ENCODE results near the gene CCDC88C. TPM values are rescaled to one million over a fixed set of nuclear protein-coding genes. Genes with fewer than 3 reads are reported as not detected.

Gene CCDC88C
- polyA plus RNA-seq, 2 of the 4 experiments (the other 2 are of a cell fraction): 2.9 to 3.7 TPM

DNA sequence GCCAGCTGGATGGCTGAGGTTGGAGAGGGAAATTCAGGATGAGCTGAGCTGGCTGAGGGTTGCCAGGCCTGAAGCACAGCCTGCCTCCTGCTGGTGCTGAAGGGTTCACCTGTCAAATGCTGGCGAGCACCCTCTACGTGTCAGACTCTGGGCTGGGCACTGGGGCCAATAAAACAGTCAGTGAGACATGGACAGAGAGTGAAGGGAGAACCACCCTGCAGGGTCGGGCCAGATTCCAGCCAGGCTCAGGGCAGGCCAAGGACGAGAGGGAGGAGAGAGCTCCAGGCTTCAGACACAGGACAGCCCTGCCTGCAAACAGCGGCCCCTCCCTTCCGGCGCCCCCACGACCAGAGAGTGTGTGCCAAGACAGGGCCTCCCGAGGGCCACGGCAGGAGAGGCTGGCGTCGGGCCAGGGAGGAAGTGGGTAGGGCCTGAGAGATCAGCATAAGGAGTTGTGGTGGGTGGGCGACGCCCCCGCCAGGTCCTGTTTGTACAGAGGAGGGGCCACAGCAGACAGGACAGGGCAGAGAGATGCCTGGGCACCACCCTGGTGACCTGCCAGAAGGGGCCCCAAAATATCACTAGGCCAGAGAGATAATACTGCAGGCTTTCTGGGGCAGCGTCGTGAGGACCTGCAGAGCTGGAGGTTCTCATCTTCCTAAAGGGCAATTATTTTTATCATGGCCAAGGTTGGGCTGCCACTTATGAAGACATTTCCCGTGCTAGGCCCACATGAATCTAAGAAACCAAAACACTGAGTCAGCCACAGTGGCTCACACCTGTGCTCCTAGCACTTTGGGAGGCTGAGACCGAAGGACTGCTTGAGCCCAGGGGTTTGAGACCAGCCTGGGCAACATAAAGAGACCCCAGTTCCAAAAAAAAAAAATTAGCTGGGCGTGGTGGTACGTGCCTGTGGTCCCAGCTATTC lies 100.0 kb downstream of the CCDC88C start:
- H3K27ac ChIP-seq: no peak overlapping the region
- peak in 1 of 2 experiments; percentile 32; a peak in 2 of 6 replicates for ATAC-seq
- H3K4me2 ChIP-seq: no peak overlapping the region
- no peaks in the 10 kb centered on the region for H3K9me3 ChIP-seq
- DNase-seq (ENCODE audit: low read depth in 1 of 2, low spot score in 1 of 2): no peak
- ChIA-PET POLR2A (no interaction called here), CTCF (interaction anchor here (0.9 kb wide), 1 partner anchor 94 kb away, joined by 3 read pairs; no protein-coding TSS in a partner anchor)
- no peak overlapping the region for H3K4me3 ChIP-seq
- no peak for FAIRE-seq
- WGBS (ENCODE audit: missing lambda C conversion rate): 78% methylated on average over 21 of the region's 21 CpGs
- TF ChIP-seq BHLHE40 (IDR thresholded peaks at IDR 0.05; ENCODE audit: low read depth, low read length) (no peak), SMC3 (IDR thresholded peaks at IDR 0.05) (no peak)
- TF ChIP-seq, protein P1, sequence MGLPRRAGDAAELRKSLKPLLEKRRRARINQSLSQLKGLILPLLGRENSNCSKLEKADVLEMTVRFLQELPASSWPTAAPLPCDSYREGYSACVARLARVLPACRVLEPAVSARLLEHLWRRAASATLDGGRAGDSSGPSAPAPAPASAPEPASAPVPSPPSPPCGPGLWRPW (IDR thresholded peaks at IDR 0.05): no peak
- no peaks in the 10 kb centered on the region for H3K4me1 ChIP-seq

DNA sequence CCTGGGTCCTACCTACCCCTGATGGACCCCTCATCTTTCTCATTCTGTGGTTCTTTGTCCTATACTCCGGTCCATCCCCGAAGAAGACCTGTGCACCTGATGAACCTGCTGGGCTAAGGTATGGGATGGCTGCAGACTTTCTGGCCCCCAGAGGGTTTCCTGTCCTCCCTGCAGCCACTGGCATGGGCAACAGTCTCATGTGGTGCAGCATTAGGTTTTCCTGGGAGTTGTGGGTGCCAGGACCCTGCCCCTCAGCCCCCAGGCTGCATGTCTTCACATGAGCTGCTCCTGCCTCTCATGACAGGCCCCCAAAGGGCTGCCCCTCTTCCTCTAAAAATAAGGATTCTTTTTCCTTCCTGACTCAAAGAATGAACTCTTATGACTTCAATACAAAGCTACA lies 100.9 kb downstream of the CCDC88C start:
- no peak for FAIRE-seq
- TF ChIP-seq CHD2 (IDR thresholded peaks at IDR 0.05; ENCODE audit: low read length, partially characterized antibody) (no peak), KDM5A (IDR thresholded peaks at IDR 0.05) (no peak), ZNF302 (CRISPR knock-in tag; IDR thresholded peaks at IDR 0.05) (no peak), JUN (IDR thresholded peaks at IDR 0.05) (no peak)
- TF ChIP-seq, protein P2, sequence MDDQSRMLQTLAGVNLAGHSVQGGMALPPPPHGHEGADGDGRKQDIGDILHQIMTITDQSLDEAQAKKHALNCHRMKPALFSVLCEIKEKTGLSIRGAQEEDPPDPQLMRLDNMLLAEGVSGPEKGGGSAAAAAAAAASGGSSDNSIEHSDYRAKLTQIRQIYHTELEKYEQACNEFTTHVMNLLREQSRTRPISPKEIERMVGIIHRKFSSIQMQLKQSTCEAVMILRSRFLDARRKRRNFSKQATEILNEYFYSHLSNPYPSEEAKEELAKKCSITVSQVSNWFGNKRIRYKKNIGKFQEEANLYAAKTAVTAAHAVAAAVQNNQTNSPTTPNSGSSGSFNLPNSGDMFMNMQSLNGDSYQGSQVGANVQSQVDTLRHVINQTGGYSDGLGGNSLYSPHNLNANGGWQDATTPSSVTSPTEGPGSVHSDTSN (IDR thresholded peaks at IDR 0.05): no peak
- ChIA-PET CTCF (no interaction called here), POLR2A (no interaction called here)
- Histone ChIP-seq H3K4me1 (no peaks in the 10 kb centered on the region), H3K4me3 (no peak overlapping the region), H3K4me2 (no peak overlapping the region), H3K9me3 (no peaks in the 10 kb centered on the region), H3K27ac (no peak overlapping the region)
- ATAC-seq: no peak
- WGBS (ENCODE audit: missing lambda C conversion rate): 100% methylated on average over 2 of the region's 2 CpGs
- no peak for DNase-seq (ENCODE audit: low read depth in 1 of 2, low spot score in 1 of 2)

DNA sequence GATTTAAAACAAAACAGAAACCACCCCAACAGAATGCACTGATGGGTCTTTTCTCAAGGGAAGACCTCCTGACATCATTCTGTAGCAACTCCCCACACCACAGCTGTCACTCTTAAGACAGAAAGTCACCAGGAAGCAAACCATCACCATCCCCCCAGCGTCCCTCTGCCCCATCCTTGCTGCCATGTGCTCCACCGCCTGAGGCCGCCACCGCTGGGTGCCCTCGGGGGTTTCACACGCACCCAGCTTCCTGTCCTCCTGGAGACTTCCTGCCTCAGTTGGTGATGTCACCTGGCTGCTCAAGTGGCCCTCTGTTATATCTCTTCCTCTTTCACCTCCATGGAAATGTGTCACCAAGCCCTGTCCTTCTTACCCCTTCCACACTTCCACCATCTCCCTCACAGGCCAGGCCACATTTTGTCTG lies 101.8 kb downstream of the CCDC88C start:
- Histone ChIP-seq H3K4me2 (no peak overlapping the region), H3K4me3 (no peak overlapping the region), H3K9me3 (no peaks in the 10 kb centered on the region), H3K27ac (no peak overlapping the region), H3K4me1 (no peaks in the 10 kb centered on the region)
- ATAC-seq (no peak), DNase-seq (ENCODE audit: low read depth in 1 of 2, low spot score in 1 of 2) (no peak), FAIRE-seq (no peak)
- ChIA-PET POLR2A (no interaction called here), CTCF (interaction anchor here (0.5 to 1.8 kb wide), 2 partner anchors 8 to 914 kb away, joined by 4 to 8 read pairs; no protein-coding TSS in a partner anchor)
- WGBS (ENCODE audit: missing lambda C conversion rate): 77% methylated on average over 6 of the region's 6 CpGs
- no peak for TF ChIP-seq ZFP36 (IDR thresholded peaks at IDR 0.05; ENCODE audit: borderline replicate concordance, partially characterized antibody)
- TF ChIP-seq, protein P2 (IDR thresholded peaks at IDR 0.05): no peak
- TF ChIP-seq, protein P3, sequence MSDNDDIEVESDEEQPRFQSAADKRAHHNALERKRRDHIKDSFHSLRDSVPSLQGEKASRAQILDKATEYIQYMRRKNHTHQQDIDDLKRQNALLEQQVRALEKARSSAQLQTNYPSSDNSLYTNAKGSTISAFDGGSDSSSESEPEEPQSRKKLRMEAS (IDR thresholded peaks at IDR 0.05): no peak

DNA sequence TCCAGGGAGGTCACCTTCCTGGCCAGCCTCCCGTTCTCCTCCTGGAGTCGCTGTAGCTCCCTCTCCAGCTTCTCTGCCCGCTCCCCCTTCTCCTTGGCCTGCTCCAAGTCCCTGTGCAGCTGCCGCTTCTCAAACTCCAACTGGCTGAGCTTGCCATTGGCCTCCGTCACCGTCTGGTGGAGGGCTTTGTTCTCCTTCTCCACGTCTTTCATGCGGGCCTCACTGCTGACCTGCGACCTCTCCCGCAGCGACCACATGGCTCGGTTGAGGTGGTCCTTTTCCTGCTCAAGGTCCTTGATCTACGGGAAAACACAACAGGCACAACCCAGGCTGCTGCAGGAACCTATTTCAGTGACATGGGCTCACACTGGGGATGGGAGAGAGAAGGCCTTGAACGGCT lies 103.8 kb downstream of the CCDC88C start:
- Histone ChIP-seq H3K4me3 (no peak overlapping the region), H3K9me3 (no peaks in the 10 kb centered on the region), H3K4me1 (no peaks in the 10 kb centered on the region), H3K27ac (no peak overlapping the region), H3K4me2 (no peak overlapping the region)
- DNase-seq (ENCODE audit: low read depth in 1 of 2, low spot score in 1 of 2) (no peak), FAIRE-seq (no peak), ATAC-seq (no peak)
- CTCF ChIA-PET: interaction anchor here (0.6 to 2.3 kb wide), 5 partner anchors 8 to 371 kb away, joined by 3 to 23 read pairs (median 3); no protein-coding TSS in a partner anchor
- WGBS (ENCODE audit: missing lambda C conversion rate): 95% methylated on average over 14 of the region's 14 CpGs
- POLR2A ChIA-PET: no interaction called here
- TF ChIP-seq, protein P2 (IDR thresholded peaks at IDR 0.05): no peak
- TF ChIP-seq RARB (CRISPR knock-in tag; IDR thresholded peaks at IDR 0.05) (no peak), EHMT2 (IDR thresholded peaks at IDR 0.05; ENCODE audit: low read depth) (no peak), KDM5A (IDR thresholded peaks at IDR 0.05) (no peak), NFE2L2 (conservative IDR thresholded peaks at IDR 0.05; ENCODE audit: low read length) (no peak), NR3C1 (IDR thresholded peaks at IDR 0.05) (no peak), ZNF302 (CRISPR knock-in tag; IDR thresholded peaks at IDR 0.05) (no peak), FOXS1 (CRISPR knock-in tag; IDR thresholded peaks at IDR 0.05) (no peak), JUNB (IDR thresholded peaks at IDR 0.05) (no peak), CHD2 (IDR thresholded peaks at IDR 0.05; ENCODE audit: low read length, partially characterized antibody) (no peak), RNF2 (IDR thresholded peaks at IDR 0.05; ENCODE audit: borderline replicate concordance, low read depth) (no peak), HEYL (CRISPR knock-in tag; IDR thresholded peaks at IDR 0.05) (no peak)
- TF ChIP-seq, protein P1 (IDR thresholded peaks at IDR 0.05): no peak
- TF ChIP-seq, protein P4, sequence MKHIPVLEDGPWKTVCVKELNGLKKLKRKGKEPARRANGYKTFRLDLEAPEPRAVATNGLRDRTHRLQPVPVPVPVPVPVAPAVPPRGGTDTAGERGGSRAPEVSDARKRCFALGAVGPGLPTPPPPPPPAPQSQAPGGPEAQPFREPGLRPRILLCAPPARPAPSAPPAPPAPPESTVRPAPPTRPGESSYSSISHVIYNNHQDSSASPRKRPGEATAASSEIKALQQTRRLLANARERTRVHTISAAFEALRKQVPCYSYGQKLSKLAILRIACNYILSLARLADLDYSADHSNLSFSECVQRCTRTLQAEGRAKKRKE (CRISPR knock-in tag; IDR thresholded peaks at IDR 0.05; ENCODE audit: low read depth): no peak
- TF ChIP-seq, protein P5, sequence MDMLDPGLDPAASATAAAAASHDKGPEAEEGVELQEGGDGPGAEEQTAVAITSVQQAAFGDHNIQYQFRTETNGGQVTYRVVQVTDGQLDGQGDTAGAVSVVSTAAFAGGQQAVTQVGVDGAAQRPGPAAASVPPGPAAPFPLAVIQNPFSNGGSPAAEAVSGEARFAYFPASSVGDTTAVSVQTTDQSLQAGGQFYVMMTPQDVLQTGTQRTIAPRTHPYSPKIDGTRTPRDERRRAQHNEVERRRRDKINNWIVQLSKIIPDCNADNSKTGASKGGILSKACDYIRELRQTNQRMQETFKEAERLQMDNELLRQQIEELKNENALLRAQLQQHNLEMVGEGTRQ (IDR thresholded peaks at IDR 0.05): no peak
- TF ChIP-seq, protein P3 (IDR thresholded peaks at IDR 0.05): no peak

Measured in A549 (cell line).